ENCODE data around the gene IGSF1. TPM values are rescaled to one million over a fixed set of nuclear protein-coding genes. Genes with fewer than 3 reads are reported as not detected.

The IGSF1 gene
- total RNA-seq, 1 experiment from 2014 or later: 0.48 TPM

DNA sequence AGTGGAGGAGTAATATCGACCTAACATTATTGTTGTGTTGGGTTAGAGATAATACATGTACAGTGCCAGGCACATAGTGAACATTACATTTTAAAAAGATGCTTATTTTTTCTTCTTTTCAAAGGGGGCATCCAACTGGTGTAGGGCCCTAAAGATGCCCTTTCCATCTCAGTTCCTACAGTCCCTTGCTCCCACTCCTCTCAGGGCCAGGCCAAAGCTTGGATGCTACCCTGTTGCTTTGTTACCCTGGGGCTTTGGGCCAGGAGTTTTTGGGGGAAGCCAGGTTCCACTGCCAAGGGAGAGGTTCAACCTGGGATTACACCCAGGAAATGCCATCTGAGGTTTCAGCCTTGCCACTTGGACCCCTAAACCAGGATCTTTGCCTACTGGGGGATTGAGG, 918 bp downstream of the IGSF1 start:
- CTCF ChIA-PET: no interaction called here
- H2AFZ ChIP-seq: no peak overlapping the region
- BruUV-seq (replicated peaks): no TSS peak

DNA sequence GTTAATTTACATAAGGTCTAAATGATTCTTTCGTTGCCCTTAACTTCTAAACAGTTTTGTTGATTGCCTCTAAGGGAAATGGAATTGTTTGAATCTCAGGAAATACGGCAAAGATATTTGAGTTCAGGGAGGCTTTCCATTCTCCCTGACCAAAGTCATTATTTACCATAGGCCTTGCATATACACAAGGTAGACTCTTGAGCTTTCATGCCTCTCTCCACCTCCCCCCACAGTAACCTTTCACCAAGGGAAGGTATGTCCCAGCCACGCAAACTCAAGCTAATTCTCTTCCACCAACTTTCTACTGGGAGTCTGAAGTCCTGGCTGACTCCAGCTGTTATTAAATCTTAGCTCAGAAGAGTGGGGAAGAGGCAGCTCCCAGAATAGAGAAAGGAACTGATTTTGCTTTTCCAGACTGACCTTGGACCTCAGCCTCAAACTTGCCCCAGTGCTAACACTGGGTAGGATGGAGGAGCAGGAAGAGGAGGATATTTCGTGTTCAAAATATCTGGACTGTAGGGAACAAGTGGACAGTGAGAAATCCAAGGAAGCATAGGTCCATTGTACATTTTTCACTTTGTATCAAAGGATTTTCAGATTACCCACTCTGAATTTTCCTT, 1.4 kb downstream of the IGSF1 start:
- no peaks in the 10 kb centered on the region for H3F3A ChIP-seq (ENCODE audit: insufficient read depth, low read depth)
- H3K9me2 ChIP-seq (ENCODE audit: insufficient read depth): no peaks in the 10 kb centered on the region
- intact Hi-C loops (cut with micrococcal nuclease; ENCODE audit: unreplicated experiment): no loop called here
- no peak overlapping the region for H3K4me3 ChIP-seq
- no peaks in the 10 kb centered on the region for H4K20me1 ChIP-seq (ENCODE audit: insufficient read depth)
- H3K27ac ChIP-seq: no peak overlapping the region
- DNase-seq: no peak
- TF ChIP-seq EZH2 (IDR thresholded peaks at IDR 0.05; ENCODE audit: low read depth): no peak
- TF ChIP-seq, protein P1, sequence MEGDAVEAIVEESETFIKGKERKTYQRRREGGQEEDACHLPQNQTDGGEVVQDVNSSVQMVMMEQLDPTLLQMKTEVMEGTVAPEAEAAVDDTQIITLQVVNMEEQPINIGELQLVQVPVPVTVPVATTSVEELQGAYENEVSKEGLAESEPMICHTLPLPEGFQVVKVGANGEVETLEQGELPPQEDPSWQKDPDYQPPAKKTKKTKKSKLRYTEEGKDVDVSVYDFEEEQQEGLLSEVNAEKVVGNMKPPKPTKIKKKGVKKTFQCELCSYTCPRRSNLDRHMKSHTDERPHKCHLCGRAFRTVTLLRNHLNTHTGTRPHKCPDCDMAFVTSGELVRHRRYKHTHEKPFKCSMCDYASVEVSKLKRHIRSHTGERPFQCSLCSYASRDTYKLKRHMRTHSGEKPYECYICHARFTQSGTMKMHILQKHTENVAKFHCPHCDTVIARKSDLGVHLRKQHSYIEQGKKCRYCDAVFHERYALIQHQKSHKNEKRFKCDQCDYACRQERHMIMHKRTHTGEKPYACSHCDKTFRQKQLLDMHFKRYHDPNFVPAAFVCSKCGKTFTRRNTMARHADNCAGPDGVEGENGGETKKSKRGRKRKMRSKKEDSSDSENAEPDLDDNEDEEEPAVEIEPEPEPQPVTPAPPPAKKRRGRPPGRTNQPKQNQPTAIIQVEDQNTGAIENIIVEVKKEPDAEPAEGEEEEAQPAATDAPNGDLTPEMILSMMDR (conservative IDR thresholded peaks at IDR 0.05): no peak
- no peaks in the 10 kb centered on the region for H3K79me2 ChIP-seq (ENCODE audit: low read depth)
- no peaks in the 10 kb centered on the region for H3K4me1 ChIP-seq (replicated peaks; ENCODE audit: insufficient read depth)
- ChIA-PET CTCF (no interaction called here), POLR2A (ENCODE audit: unreplicated experiment) (no interaction called here)
- no peaks in the 10 kb centered on the region for H3K9me3 ChIP-seq (ENCODE audit: insufficient read depth, low read depth)
- H3K27me3 ChIP-seq (ENCODE audit: insufficient read depth, low read depth): peaks cover 4% of the 10 kb centered on the region; the same call in 1 of the 2 replicates
- no TSS peak for BruUV-seq (replicated peaks)
- H3K36me3 ChIP-seq (ENCODE audit: low read depth): no peaks in the 10 kb centered on the region
- H3K4me2 ChIP-seq: no peak overlapping the region
- H2AFZ ChIP-seq: no peak overlapping the region

More for the DNA sequence above, 918 bp downstream of the IGSF1 start:
- Histone ChIP-seq H4K20me1 (ENCODE audit: insufficient read depth) (no peaks in the 10 kb centered on the region), H3K27me3 (ENCODE audit: insufficient read depth, low read depth) (peaks cover 4% of the 10 kb centered on the region; the same call in 1 of the 2 replicates), H3K27ac (no peak overlapping the region), H3F3A (ENCODE audit: insufficient read depth, low read depth) (no peaks in the 10 kb centered on the region), H3K36me3 (ENCODE audit: low read depth) (no peaks in the 10 kb centered on the region), H3K9me3 (ENCODE audit: insufficient read depth, low read depth) (no peaks in the 10 kb centered on the region), H3K4me3 (no peak overlapping the region), H3K9me2 (ENCODE audit: insufficient read depth) (no peaks in the 10 kb centered on the region), H3K79me2 (ENCODE audit: low read depth) (no peaks in the 10 kb centered on the region), H3K4me1 (replicated peaks; ENCODE audit: insufficient read depth) (no peaks in the 10 kb centered on the region), H3K4me2 (no peak overlapping the region)
- no peak for DNase-seq
- intact Hi-C loops (cut with micrococcal nuclease; ENCODE audit: unreplicated experiment): no loop called here
- TF ChIP-seq EZH2 (IDR thresholded peaks at IDR 0.05; ENCODE audit: low read depth): no peak
- POLR2A ChIA-PET (ENCODE audit: unreplicated experiment): no interaction called here

DNA sequence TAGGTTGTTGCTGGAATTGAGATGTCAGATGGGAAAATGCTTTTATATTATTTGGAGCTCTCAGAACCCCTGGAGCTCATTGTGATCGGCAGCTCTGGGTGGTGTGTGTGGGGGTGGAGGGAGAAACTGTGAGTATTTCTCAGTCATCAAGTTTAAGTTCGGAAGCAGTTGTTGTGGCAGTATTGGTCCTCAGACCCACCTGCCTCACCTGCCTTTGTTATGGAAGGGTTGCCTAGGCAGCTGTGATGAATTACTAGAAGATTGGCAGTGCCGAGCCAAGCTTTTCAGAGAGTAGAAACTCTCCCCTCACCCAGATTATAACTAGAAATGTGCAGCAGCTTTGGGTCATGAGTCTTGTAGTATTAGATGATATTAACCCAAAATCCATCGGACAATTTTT, 9.5 kb downstream of the IGSF1 start:
- no peak for DNase-seq
- TF ChIP-seq, protein P1 (conservative IDR thresholded peaks at IDR 0.05): no peak
- TF ChIP-seq EZH2 (IDR thresholded peaks at IDR 0.05; ENCODE audit: low read depth): no peak
- no peak overlapping the region for H2AFZ ChIP-seq
- BruUV-seq (replicated peaks): no TSS peak
- H3K4me3 ChIP-seq: no peak overlapping the region
- ChIA-PET CTCF (no interaction called here), POLR2A (ENCODE audit: unreplicated experiment) (no interaction called here)
- no peaks in the 10 kb centered on the region for H3K9me3 ChIP-seq (ENCODE audit: insufficient read depth, low read depth)
- H4K20me1 ChIP-seq (ENCODE audit: insufficient read depth): no peaks in the 10 kb centered on the region
- no peaks in the 10 kb centered on the region for H3K79me2 ChIP-seq (ENCODE audit: low read depth)
- H3K4me2 ChIP-seq: no peak overlapping the region
- no peaks in the 10 kb centered on the region for H3K36me3 ChIP-seq (ENCODE audit: low read depth)
- H3F3A ChIP-seq (ENCODE audit: insufficient read depth, low read depth): no peaks in the 10 kb centered on the region
- H3K27ac ChIP-seq: no peak overlapping the region
- H3K27me3 ChIP-seq (ENCODE audit: insufficient read depth, low read depth): peaks cover 35% of the 10 kb centered on the region
- no peaks in the 10 kb centered on the region for H3K4me1 ChIP-seq (replicated peaks; ENCODE audit: insufficient read depth)
- H3K9me2 ChIP-seq (ENCODE audit: insufficient read depth): no peaks in the 10 kb centered on the region
- intact Hi-C loops (cut with micrococcal nuclease; ENCODE audit: unreplicated experiment): no loop called here

- no TSS peak for BruUV-seq (replicated peaks)
- ChIA-PET CTCF (no interaction called here), POLR2A (ENCODE audit: unreplicated experiment) (no interaction called here)
- Histone ChIP-seq H3K4me1 (replicated peaks; ENCODE audit: insufficient read depth) (no peaks in the 10 kb centered on the region), H3F3A (ENCODE audit: insufficient read depth, low read depth) (no peaks in the 10 kb centered on the region), H3K27me3 (ENCODE audit: insufficient read depth, low read depth) (peaks cover 35% of the 10 kb centered on the region), H3K27ac (no peak overlapping the region), H3K36me3 (ENCODE audit: low read depth) (no peaks in the 10 kb centered on the region), H3K4me3 (no peak overlapping the region), H3K4me2 (no peak overlapping the region), H3K79me2 (ENCODE audit: low read depth) (no peaks in the 10 kb centered on the region), H3K9me2 (ENCODE audit: insufficient read depth) (no peaks in the 10 kb centered on the region), H3K9me3 (ENCODE audit: insufficient read depth, low read depth) (no peaks in the 10 kb centered on the region), H2AFZ (no peak overlapping the region), H4K20me1 (ENCODE audit: insufficient read depth) (no peaks in the 10 kb centered on the region)
- no peak for TF ChIP-seq EZH2 (IDR thresholded peaks at IDR 0.05; ENCODE audit: low read depth)
- TF ChIP-seq, protein P1 (conservative IDR thresholded peaks at IDR 0.05): no peak
- no peak for DNase-seq
- intact Hi-C loops (cut with micrococcal nuclease; ENCODE audit: unreplicated experiment): no loop called here
These were observed 9.9 kb downstream of the IGSF1 start for GRCh38 chrX:131279197-131279596.

Data from PC-9 (cell line).